Ammon's horn (tissue), 1 donor: ENCODE results near the gene GLS.

Experiments used
- DNase-seq: peaks from one replicate; pipeline ENCODE4 v3.0.0-alpha.2; 2016; ENCODE audit warnings: low spot score

GLS gene

DNA sequence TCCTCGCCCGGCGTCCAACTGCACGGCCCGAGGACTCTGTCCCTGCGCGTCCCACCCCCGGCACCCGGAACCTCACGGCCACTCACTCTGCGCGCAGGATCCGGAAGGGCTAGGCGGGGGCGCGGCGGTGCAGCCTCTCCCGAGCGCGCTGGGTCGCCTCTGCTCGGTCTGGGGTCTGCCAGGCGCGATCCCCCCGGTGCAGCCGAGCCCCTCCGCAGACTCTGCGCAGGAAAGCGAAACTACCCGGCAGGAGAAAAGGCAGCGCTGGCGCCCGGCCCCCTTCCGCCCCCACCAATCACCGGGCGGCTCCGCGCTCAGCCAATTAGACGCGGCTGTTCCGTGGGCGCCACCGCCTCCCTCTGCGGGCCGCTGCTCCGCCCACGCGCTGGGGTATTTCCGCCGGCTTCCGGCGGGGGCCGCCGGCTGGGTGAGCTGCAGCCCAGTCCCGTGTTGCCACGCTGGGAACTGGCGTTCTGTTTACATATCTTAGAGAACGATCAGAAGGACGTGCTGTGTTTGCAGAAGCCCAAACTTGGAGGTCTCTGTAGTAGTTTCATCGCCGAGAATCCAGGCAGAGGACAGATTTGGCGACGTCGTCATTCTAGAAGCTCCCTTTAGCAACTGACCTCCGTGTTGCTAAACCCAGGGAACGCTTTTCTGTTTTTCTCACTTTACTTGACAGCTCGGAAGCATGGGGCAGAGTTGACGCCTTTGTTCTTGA is 133.5 kb downstream of the GLS start, which contains the start of gene STAT1:
Gene STAT1, minus strand, starts transcription at position 240 of the 721 bp plus-strand sequence. CDS start 4,168 bp downstream, outside the sequence.
- DNase-seq: peak; percentile 93

DNA sequence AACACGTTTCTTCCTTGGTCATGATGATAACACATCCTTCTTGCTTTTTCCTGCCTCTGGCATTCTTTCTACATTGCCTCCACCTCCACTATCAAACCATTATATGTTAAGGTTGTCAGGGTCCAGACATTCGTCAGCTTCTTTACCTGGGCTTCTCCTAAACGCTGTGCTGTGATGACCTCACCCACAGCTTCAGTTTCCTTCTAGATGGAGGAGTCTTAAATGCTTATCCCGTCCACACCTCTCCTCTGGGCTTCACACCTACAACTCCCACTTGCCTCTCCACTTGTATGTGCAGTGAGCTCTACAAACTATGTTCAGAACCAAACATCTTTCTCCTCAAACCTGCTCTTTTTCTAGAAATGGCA is 134.0 kb downstream of the GLS start:
- DNase-seq: no peak
